MM.1S (cell line): Measurements from ENCODE around the gene EMSY.

Source experiments
- DNase-seq: peaks from one replicate; pipeline ENCODE4 v3.0.0-alpha.2; 2015
- H2AFZ ChIP-seq: fragments of 300-600 bp; sonication (generic); 2 replicates; pipeline ENCODE4 v1.6.0; 2016; ENCODE audit warnings: antibody characterized with exemption, low read length
- H3F3A ChIP-seq: fragments of 300-600 bp; sonication (generic); 2 replicates; pipeline ENCODE4 v1.6.1; 2016; ENCODE audit warnings: mild to moderate bottlenecking, antibody characterized with exemption, low read length, moderate library complexity, mixed read lengths; ENCODE audit not compliant: insufficient read depth
- H3K27ac ChIP-seq: fragments of 300-600 bp; sonication (generic); 2 replicates; pipeline ENCODE4 v1.5.1; 2016; ENCODE audit warnings: mild to moderate bottlenecking, low read length
- H3K27me3 ChIP-seq: fragments of 300-600 bp; sonication (generic); replicated peaks from 2 replicates; pipeline ENCODE4 v1.6.0; 2016; ENCODE audit warnings: low read length; ENCODE audit not compliant: insufficient read depth
- H3K36me3 ChIP-seq: fragments of 300-600 bp; sonication (generic); replicated peaks from 2 replicates; pipeline ENCODE4 v1.6.1; 2016; ENCODE audit warnings: mild to moderate bottlenecking, low read length, mixed read lengths; ENCODE audit not compliant: insufficient read depth
- H3K4me1 ChIP-seq: fragments of 300-600 bp; sonication (generic); 2 replicates; pipeline ENCODE4 v1.6.1; 2016; ENCODE audit warnings: low read length, mixed read lengths
- H3K4me2 ChIP-seq: fragments of 300-600 bp; sonication (generic); 2 replicates; pipeline ENCODE4 v1.6.0; 2016; ENCODE audit warnings: low read depth, low read length
- H3K4me3 ChIP-seq: fragments of 300-600 bp; sonication (generic); 2 replicates; pipeline ENCODE4 v1.5.1; 2016; ENCODE audit warnings: low read length, mixed read lengths
- H3K79me2 ChIP-seq: fragments of 300-600 bp; sonication (generic); 2 replicates; pipeline ENCODE4 v1.6.1; 2016; ENCODE audit warnings: mixed run types, low read length, mixed read lengths
- H3K9ac ChIP-seq: fragments of 300-600 bp; sonication (generic); 2 replicates; pipeline ENCODE4 v1.6.1; 2016; ENCODE audit warnings: low read length, mixed read lengths
- H3K9me2 ChIP-seq: fragments of 300-600 bp; sonication (generic); replicated peaks from 2 replicates; pipeline ENCODE4 v1.6.1; 2016; ENCODE audit warnings: mild to moderate bottlenecking, low read length, mixed read lengths; ENCODE audit not compliant: insufficient read depth
- H3K9me3 ChIP-seq: fragments of 300-600 bp; sonication (generic); replicated peaks from 2 replicates; pipeline ENCODE4 v1.6.1; 2016; ENCODE audit warnings: mild to moderate bottlenecking, low read length, mixed read lengths; ENCODE audit not compliant: insufficient read depth
- H4K20me1 ChIP-seq: fragments of 300-600 bp; sonication (generic); 2 replicates; pipeline ENCODE4 v1.6.1; 2016; ENCODE audit warnings: mild to moderate bottlenecking, low read length, moderate library complexity, mixed read lengths; ENCODE audit not compliant: insufficient read depth
- CTCF ChIP-seq: fragments of 300-600 bp; sonication (generic); IDR thresholded peaks from 2 replicates; pipeline ENCODE4 v1.5.1; 2016; ENCODE audit warnings: antibody characterized with exemption, low read length, mixed read lengths
- EZH2 ChIP-seq: fragments of 300-600 bp; sonication (generic); optimal IDR thresholded peaks from 2 replicates; pipeline ENCODE3; 2017; ENCODE audit warnings: low read depth, mild to moderate bottlenecking, antibody characterized with exemption, low read length, mixed read lengths
- EZH2phosphoT487 ChIP-seq: fragments of 300-600 bp; sonication (generic); IDR thresholded peaks from 2 replicates; pipeline ENCODE4 v1.6.1; 2018; ENCODE audit warnings: antibody characterized with exemption, low read length

EMSY gene

GRCh38 chr11:76444384-76445120 is at the start of gene EMSY:
Gene EMSY, plus strand, starts transcription at chr11:76445018. Its CDS starts 1,921 bp downstream, at chr11:76446939.
- Histone ChIP-seq H3K36me3 (peaks cover 4% of the 10 kb centered on the region; the same call in 1 of the 2 replicates), H3K4me2 (peak within 1 kb of the TSS; percentile 60), H3K9me2 (no peaks in the 10 kb centered on the region), H3K9ac (peak within 1 kb of the TSS; percentile 97), H3K79me2 (peaks cover 63% of the 10 kb centered on the region), H2AFZ (peak within 1 kb of the TSS; percentile 86), H3K27me3 (no peaks in the 10 kb centered on the region), H3K9me3 (no peaks in the 10 kb centered on the region), H4K20me1 (no peaks in the 10 kb centered on the region), H3F3A (peaks cover 5% of the 10 kb centered on the region; the same call in 1 of the 2 replicates), H3K4me3 (peak within 1 kb of the TSS; percentile 96), H3K4me1 (peaks cover 6% of the 10 kb centered on the region; the same call in 1 of the 2 replicates), H3K27ac (peak within 1 kb of the TSS; percentile 79)
- peak; percentile 96 for DNase-seq
- TF ChIP-seq EZH2 = no peak
- TF ChIP-seq EZH2phosphoT487 = no peak
- no peak for TF ChIP-seq CTCF

GRCh38 chr11:76395296-76395695 is 49.5 kb upstream of the EMSY start:
- TF ChIP-seq CTCF = no peak
- no peak for TF ChIP-seq EZH2
- TF ChIP-seq EZH2phosphoT487 = no peak
- H3K9me3 ChIP-seq = no peaks in the 10 kb centered on the region
- no peaks in the 10 kb centered on the region for H3K9me2 ChIP-seq
- peaks cover 12% of the 10 kb centered on the region for H3K4me1 ChIP-seq
- no peak overlapping the region for H3K4me3 ChIP-seq
- H2AFZ ChIP-seq = no peak overlapping the region
- H4K20me1 ChIP-seq = no peaks in the 10 kb centered on the region
- no peak overlapping the region for H3K9ac ChIP-seq
- peak overlapping the region; percentile 13; the same call in 1 of the 2 replicates for H3K4me2 ChIP-seq
- no peaks in the 10 kb centered on the region for H3K27me3 ChIP-seq
- H3K36me3 ChIP-seq = no peaks in the 10 kb centered on the region
- H3F3A ChIP-seq = no peaks in the 10 kb centered on the region
- DNase-seq = no peak
- H3K79me2 ChIP-seq = no peaks in the 10 kb centered on the region
- peak overlapping the region; percentile 11; the same call in 1 of the 2 replicates for H3K27ac ChIP-seq

GRCh38 chr11:76397383-76397782 is 47.4 kb upstream of the EMSY start:
- DNase-seq = no peak
- H3K9me3 ChIP-seq = no peaks in the 10 kb centered on the region
- H3K9me2 ChIP-seq = no peaks in the 10 kb centered on the region
- no peaks in the 10 kb centered on the region for H3K79me2 ChIP-seq
- no peak overlapping the region for H2AFZ ChIP-seq
- no peaks in the 10 kb centered on the region for H4K20me1 ChIP-seq
- H3K4me1 ChIP-seq = peaks cover 12% of the 10 kb centered on the region
- no peak overlapping the region for H3K4me2 ChIP-seq
- H3F3A ChIP-seq = no peaks in the 10 kb centered on the region
- H3K27me3 ChIP-seq = no peaks in the 10 kb centered on the region
- no peaks in the 10 kb centered on the region for H3K36me3 ChIP-seq
- no peak for TF ChIP-seq EZH2phosphoT487
- TF ChIP-seq CTCF = no peak
- TF ChIP-seq EZH2 = no peak
- no peak overlapping the region for H3K27ac ChIP-seq
- no peak overlapping the region for H3K4me3 ChIP-seq
- no peak overlapping the region for H3K9ac ChIP-seq
